GM23338 (cell line): ENCODE results near the gene CYTH1.

Experiments used
- CREB1 ChIP-seq: fragments of 250-450 bp; sonication (Bioruptor Pico); IDR thresholded peaks from 2 replicates; pipeline ENCODE4 v1.5.0; 2020; ENCODE audit warnings: low read depth, mild to moderate bottlenecking, moderate library complexity
- CTCF ChIP-seq, 2 experiments: fragments of 200-600 bp in 1 of 2; sonication (generic) in 1 of 2; conservative IDR thresholded peaks; 2 replicates each; pipeline versions ENCODE4 v1.5.1 to v1.6.1; 2016 to 2017; ENCODE audit warnings: antibody characterized with exemption in 2 of 2, low read depth in 2 of 2, mild to moderate bottlenecking in 2 of 2, moderate library complexity in 1 of 2
- ETS1 ChIP-seq: IDR thresholded peaks from 2 replicates; pipeline ENCODE4 v1.6.1; 2016; ENCODE audit warnings: antibody characterized with exemption
- EZH2 ChIP-seq: fragments of 200-600 bp; sonication (generic); IDR thresholded peaks from one replicate; pipeline ENCODE4 v1.8.0; 2017; ENCODE audit warnings: antibody characterized with exemption, mild to moderate bottlenecking, low read depth; ENCODE audit not compliant: unreplicated experiment
- EZH2phosphoT487 ChIP-seq: fragments of 200-600 bp; sonication (generic); IDR thresholded peaks from one replicate; pipeline ENCODE4 v1.8.1; 2018; ENCODE audit warnings: antibody characterized with exemption; ENCODE audit not compliant: unreplicated experiment
- JUNB ChIP-seq: IDR thresholded peaks from one replicate; pipeline ENCODE4 v1.6.1; 2016; ENCODE audit warnings: antibody characterized with exemption; ENCODE audit not compliant: unreplicated experiment
- NANOG ChIP-seq: IDR thresholded peaks from 2 replicates; pipeline ENCODE4 v1.6.1; 2016; ENCODE audit warnings: antibody characterized with exemption, borderline replicate concordance
- POLR2AphosphoS5 ChIP-seq: IDR thresholded peaks from 2 replicates; pipeline ENCODE4 v1.6.1; 2016; ENCODE audit warnings: antibody characterized with exemption, low read depth
- REST ChIP-seq: IDR thresholded peaks from one replicate; pipeline ENCODE4 v1.6.1; 2018; ENCODE audit warnings: antibody characterized with exemption; ENCODE audit not compliant: unreplicated experiment

DNA sequence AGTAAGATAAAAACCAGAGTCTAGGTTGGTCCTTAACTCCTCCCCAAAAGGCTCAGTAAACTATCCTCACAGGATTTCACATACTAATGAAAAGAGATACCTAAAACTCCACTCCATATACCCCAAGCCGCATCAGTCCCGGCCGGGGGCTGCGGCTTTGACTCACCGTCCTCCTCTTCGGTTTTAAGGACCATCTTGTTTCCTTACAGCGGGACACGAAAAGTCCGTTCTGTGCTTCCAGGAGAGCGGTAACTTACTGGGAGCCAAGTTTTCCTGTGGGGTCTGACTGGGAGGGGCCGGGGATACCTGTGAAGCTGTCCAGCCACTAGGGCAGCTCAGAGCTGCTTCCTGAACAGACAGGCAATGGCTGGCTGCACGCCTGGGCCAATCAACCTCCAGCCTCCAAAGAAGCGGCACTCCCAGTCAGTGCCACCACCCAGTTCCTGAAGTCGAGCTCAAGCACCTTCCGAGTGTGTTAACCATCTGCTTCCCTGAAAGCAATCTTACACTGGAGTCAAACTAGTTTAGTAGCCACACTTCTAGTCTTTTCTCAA, 45.5 kb downstream of the CYTH1 start:
- TF ChIP-seq REST (no peak), POLR2AphosphoS5 (no peak), CTCF (conservative IDR thresholded peaks at IDR 0.05; ENCODE audit: low read depth in 2 of 2) (no peak), EZH2 (no peak), CREB1 (CRISPR knock-in tag) (no peak), ETS1 (no peak), EZH2phosphoT487 (no peak), JUNB (no peak), NANOG (no peak)
